Neural crest cell (in vitro differentiated cells): ENCODE results near the gene EIF3A. TPM values are rescaled to one million over a fixed set of nuclear protein-coding genes. Genes with fewer than 3 reads are reported as not detected.

Experiments
- DNase-seq: peaks from one replicate; pipeline ENCODE4 v3.0.0; 2021; ENCODE audit warnings: low read depth, mixed read lengths, low spot score
- H3K27ac Mint-ChIP-seq: one replicate; pipeline ENCODE4 v1.8.0; 2021; ENCODE audit warnings: mild to moderate bottlenecking, mixed read lengths; ENCODE audit not compliant: unreplicated experiment
- H3K27me3 Mint-ChIP-seq: 2 replicates; pipeline ENCODE4 v1.8.0; 2021; ENCODE audit warnings: low read depth, mild to moderate bottlenecking, mixed read lengths
- H3K36me3 Mint-ChIP-seq: 2 replicates; pipeline ENCODE4 v1.8.0; 2021; ENCODE audit warnings: low read depth, mild to moderate bottlenecking, mixed read lengths
- H3K4me1 Mint-ChIP-seq: 2 replicates; pipeline ENCODE4 v1.8.0; 2021; ENCODE audit warnings: mixed read lengths
- H3K4me3 Mint-ChIP-seq: one replicate; pipeline ENCODE4 v1.8.0; 2021; ENCODE audit warnings: mild to moderate bottlenecking, mixed read lengths
- H3K9me3 Mint-ChIP-seq: 2 replicates; pipeline ENCODE4 v1.8.0; 2021; ENCODE audit warnings: mixed read lengths
- total RNA-seq: library from RNA; stranded (reverse); gene quantifications from 2 replicates; pipeline ENCODE4 v1.2.1, GENCODE V29; 2021
- TF ChIP-seq, protein P1 (sequence below): fragments of 200-600 bp; sonication (generic); conservative IDR thresholded peaks from 2 replicates; pipeline ENCODE4 v1.5.0; 2021; ENCODE audit warnings: antibody characterized with exemption, mild to moderate bottlenecking

The EIF3A gene
- total RNA-seq, 1 donor from 2014 or later = 163 TPM

DNA sequence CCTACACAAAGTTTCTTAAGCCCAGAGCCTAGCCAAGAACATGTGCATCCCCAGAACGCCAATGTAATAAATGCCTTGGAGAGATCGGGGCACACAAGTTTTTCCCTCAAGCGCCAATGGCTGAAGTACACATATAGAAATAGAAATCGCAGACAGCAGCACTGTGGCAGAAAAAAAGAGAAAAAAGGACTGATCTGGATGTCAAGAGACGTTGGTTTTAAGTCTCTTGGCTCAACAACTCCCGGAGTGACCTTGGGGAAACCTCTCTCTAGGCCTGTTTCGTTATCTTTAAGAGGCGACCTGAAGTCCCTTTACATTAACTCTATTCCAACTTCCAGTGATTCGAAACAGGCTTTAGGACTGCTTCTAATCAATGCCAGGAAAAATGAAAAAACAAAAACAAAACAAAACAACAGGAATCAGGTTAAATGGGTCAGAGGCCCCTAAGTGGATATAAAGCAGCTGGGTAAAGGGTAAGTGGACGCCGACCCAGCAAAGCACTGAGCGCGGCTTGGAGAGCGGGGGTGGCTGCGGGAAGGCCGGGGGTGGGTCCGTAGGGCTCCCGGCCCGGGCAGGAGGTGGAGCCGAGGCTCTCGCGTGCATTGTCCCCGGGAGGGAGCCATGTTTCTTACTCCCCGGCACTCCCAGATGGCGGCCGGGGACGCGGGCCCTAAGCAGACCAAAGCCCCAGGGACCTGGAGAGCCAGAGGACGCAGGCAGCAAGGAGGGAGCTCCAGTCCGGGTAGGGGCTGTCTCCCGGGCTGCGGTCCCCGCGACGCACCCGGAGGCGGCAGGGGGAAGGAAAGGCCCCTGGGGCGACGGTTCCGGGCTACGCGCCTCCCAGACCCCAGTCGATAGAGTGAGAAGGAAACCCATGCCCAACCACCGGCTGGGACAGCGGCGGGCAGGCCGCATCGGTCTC lies 757 bp downstream of the EIF3A start:
- DNase-seq = peak; percentile 39
- Mint-ChIP-seq H3K36me3 (peaks cover 14% of the 10 kb centered on the region), H3K4me1 (peaks cover 39% of the 10 kb centered on the region), H3K9me3 (no peaks in the 10 kb centered on the region), H3K27me3 (no peaks in the 10 kb centered on the region), H3K27ac (peak overlapping the region; percentile 97), H3K4me3 (peak overlapping the region; percentile 99)
- TF ChIP-seq, protein P1, sequence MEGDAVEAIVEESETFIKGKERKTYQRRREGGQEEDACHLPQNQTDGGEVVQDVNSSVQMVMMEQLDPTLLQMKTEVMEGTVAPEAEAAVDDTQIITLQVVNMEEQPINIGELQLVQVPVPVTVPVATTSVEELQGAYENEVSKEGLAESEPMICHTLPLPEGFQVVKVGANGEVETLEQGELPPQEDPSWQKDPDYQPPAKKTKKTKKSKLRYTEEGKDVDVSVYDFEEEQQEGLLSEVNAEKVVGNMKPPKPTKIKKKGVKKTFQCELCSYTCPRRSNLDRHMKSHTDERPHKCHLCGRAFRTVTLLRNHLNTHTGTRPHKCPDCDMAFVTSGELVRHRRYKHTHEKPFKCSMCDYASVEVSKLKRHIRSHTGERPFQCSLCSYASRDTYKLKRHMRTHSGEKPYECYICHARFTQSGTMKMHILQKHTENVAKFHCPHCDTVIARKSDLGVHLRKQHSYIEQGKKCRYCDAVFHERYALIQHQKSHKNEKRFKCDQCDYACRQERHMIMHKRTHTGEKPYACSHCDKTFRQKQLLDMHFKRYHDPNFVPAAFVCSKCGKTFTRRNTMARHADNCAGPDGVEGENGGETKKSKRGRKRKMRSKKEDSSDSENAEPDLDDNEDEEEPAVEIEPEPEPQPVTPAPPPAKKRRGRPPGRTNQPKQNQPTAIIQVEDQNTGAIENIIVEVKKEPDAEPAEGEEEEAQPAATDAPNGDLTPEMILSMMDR = no peak

DNA sequence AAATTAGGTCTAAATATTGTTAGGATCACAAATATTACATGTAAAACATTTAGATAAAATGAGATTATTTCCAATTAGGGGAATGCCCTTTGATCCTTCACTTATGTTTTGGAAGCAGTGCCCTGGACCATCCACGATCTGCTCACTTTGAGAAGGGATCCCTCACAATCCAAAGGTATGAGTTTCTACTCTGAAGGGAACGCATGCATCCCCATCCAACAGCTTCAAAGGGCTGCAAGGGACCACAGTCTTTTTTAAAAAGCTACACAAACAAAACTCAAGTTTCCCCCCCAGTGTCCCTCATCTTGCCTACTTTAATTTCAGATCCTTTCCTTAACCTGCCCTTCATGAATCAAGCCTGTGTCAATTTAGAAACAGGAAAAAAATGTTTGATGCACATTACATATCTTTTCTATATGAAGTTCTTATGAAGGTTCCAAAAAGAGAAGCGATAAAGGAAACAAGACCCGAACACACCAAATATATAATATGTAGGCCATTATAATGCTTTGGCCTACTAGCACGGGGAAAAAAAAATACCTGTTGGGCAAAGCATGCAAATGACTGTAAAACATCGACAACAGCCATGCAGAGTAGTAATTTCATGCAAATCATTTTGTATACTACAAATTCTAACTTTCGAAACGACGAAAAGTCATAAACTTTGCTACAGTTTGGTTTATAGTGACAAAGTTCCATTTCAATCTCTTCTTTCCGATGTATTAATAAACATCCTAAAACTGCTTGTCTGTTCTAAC lies 2.0 kb downstream of the EIF3A start:
- DNase-seq = no peak
- H3K27me3 Mint-ChIP-seq = no peaks in the 10 kb centered on the region
- H3K36me3 Mint-ChIP-seq = peaks cover 14% of the 10 kb centered on the region
- TF ChIP-seq, protein P1 = no peak
- H3K27ac Mint-ChIP-seq = peak overlapping the region; percentile 87
- peaks cover 35% of the 10 kb centered on the region for H3K4me1 Mint-ChIP-seq
- H3K4me3 Mint-ChIP-seq = peak overlapping the region; percentile 99
- no peaks in the 10 kb centered on the region for H3K9me3 Mint-ChIP-seq

DNA sequence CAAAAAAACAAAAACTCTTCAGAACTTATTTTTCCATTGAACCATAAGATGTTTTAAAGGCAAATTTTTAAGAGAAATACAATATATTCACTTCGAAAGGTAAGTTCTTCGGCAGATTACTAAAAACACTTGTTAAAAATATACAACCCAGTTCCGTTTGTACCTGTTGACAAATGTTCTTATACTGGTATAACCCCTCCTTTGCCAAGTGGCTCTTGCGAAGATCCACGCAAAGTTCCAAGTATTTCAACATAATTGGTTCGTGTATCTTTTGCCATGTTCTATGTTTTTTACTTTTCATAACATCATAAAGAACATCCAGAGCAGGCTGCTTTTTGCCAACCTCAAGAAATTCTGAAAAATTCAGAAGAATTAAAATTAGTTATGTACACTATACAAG lies 7.0 kb downstream of the EIF3A start:
- no peak overlapping the region for H3K27ac Mint-ChIP-seq
- peaks cover 13% of the 10 kb centered on the region for H3K4me1 Mint-ChIP-seq
- TF ChIP-seq, protein P1 = no peak
- H3K27me3 Mint-ChIP-seq = no peaks in the 10 kb centered on the region
- peak overlapping the region; percentile 39 for H3K4me3 Mint-ChIP-seq
- H3K9me3 Mint-ChIP-seq = no peaks in the 10 kb centered on the region
- H3K36me3 Mint-ChIP-seq = peaks cover 31% of the 10 kb centered on the region
- DNase-seq = no peak

DNA sequence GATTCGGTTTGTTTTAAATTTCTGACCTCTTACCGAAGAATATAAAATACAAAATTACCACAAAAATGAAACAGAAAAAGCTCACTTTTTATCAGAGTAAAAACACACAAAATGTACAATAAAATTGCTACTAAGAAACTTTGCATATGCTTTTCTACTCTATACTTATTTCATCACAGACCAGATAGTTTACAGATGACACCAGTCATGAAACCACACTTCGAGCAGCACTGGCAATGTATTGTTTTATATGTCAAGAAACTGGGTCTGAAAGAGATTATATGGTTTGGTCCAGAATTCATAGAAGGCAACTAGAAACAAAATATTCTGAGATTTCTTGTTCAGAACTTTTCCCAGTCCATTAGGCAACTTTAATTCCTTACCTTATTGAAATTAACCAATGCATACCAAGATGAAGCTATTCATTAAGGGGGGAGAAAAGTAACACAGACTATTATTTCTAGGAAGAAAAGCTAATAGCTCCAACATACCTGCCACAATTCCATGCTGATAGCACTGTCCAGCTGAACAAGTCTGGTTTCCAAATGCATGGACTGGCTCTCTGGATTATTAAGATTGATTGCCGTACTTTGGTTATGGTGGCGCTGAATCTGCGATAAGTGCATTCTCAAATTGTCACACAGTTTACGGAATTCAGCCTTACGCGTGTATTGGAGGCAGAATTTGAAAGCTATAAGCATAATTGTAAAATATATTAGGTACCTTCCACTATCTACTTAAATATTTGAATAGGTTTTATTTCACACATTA lies 10.0 kb downstream of the EIF3A start:
- TF ChIP-seq, protein P1 = no peak
- H3K4me3 Mint-ChIP-seq = no peak overlapping the region
- H3K27ac Mint-ChIP-seq = no peak overlapping the region
- no peaks in the 10 kb centered on the region for H3K27me3 Mint-ChIP-seq
- no peak for DNase-seq
- no peaks in the 10 kb centered on the region for H3K4me1 Mint-ChIP-seq
- no peaks in the 10 kb centered on the region for H3K9me3 Mint-ChIP-seq
- peaks cover 31% of the 10 kb centered on the region for H3K36me3 Mint-ChIP-seq

DNA sequence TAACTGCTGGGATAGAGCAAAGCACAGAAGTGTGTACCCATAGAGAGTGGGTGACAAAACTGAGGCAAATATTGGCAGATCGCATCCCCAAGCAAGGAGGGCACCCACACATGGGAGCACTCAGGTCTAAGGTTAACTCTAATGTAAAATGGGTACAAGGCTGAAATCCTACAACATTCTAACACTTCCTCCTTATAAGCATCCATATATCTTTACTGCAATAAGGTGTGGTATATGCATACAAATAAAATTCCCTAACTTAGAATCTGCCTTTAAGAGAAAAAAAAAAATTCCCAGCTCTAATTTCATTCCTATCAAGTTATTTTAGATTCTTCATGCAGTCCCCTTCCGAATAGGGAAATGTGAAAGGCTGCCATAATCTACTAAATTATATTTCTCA lies 18.7 kb downstream of the EIF3A start:
- Mint-ChIP-seq H3K4me3 (no peak overlapping the region), H3K36me3 (peaks cover 39% of the 10 kb centered on the region), H3K4me1 (no peaks in the 10 kb centered on the region), H3K27ac (no peak overlapping the region), H3K27me3 (no peaks in the 10 kb centered on the region), H3K9me3 (no peaks in the 10 kb centered on the region)
- TF ChIP-seq, protein P1 = no peak
- no peak for DNase-seq
